ENCODE results near the gene ADAD2. TPM values are rescaled to one million over a fixed set of nuclear protein-coding genes. Genes with fewer than 3 reads are reported as not detected.

The ADAD2 gene
- total RNA-seq, 1 experiment from 2014 or later, result not detected

DNA sequence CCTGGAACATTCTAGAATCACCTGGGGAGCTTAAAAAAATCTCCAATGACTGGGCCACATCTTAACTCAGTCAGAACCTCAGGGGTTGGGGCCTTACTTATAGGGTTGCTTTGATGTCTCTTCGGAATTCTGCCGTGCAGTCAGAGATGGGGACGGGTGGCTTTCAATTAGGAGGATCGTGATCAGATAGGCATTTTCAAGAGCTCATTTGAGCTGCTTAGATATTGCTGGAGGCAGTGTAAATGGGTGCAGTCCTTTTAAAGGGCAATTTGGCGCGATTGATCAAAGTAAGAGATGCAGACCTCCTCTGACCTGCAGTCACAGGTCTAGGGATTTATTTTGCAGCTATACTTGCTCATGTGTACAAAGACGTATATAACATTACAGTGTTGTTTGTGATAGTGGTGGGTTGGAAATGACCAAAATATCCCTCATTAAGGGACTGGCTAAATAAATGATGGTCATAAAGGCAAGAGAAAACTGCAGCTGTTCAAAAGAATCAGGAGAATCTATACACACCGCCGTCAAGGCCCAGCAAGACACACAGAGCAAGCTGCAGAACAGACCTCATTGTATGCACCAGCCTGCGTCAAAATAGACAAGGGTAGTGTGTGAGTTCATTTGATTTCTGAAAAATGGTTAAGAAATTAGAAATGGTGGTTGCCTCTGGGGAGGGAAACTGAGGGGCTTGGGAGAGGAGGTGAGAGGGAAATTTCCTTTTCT is 55.2 kb downstream of the ADAD2 start:
- no peak for DNase-seq (ENCODE audit: low spot score)

DNA sequence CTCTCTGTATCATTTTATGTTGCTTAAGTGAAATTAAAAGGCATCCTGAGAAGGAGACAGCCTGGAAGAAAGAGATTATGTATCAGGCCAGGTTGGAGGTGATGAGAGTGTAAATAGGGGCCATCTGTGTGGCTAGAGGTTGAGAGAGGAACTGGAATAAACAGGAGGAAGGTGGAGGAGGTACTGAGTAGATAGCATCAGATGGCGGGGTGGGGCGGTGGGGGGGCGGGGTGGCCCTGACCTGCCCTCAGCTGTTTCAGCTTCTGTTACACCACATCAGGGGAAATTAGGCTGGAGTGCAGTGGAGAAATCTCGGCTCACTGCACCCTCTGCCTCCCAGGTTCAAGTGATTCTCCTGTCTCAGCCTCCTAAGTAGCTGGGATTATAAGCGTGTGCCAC is 55.7 kb downstream of the ADAD2 start:
- DNase-seq (ENCODE audit: low spot score), result no peak

Other genes with a start within 250 kb of the ADAD2 start
- 14.2 and 16.1 TPM in 2 replicates for gene OSGIN1, start 237.9 kb upstream of the ADAD2 start, total RNA-seq (2014; rRNA removed; shearing (Covaris generic))
- 0.10 TPM in 1 of 2 replicates, not detected in the other for gene NECAB2, start 222.9 kb upstream of the ADAD2 start, total RNA-seq (2014; rRNA removed; shearing (Covaris generic))
- gene SLC38A8, start 148.4 kb upstream of the ADAD2 start, total RNA-seq (2014; rRNA removed; shearing (Covaris generic)), result not detected in 2 replicates
- gene MBTPS1, start 74.2 kb upstream of the ADAD2 start, total RNA-seq (2014; rRNA removed; shearing (Covaris generic)), result 50.1 and 57.4 TPM in 2 replicates
- gene HSDL1, start 46.0 kb upstream of the ADAD2 start, total RNA-seq (2014; rRNA removed; shearing (Covaris generic)), result 5.8 and 6.6 TPM in 2 replicates
- gene DNAAF1, start 45.8 kb upstream of the ADAD2 start, total RNA-seq (2014; rRNA removed; shearing (Covaris generic)), result 0.03 and 0.08 TPM in 2 replicates
- 39.8 and 47.0 TPM in 2 replicates for gene TAF1C, start 4.1 kb upstream of the ADAD2 start, total RNA-seq (2014; rRNA removed; shearing (Covaris generic))
- gene KCNG4, start 48.9 kb downstream of the ADAD2 start, total RNA-seq (2014; rRNA removed; shearing (Covaris generic)), result not detected in 2 replicates
- not detected in 2 replicates for gene WFDC1, start 103.7 kb downstream of the ADAD2 start, total RNA-seq (2014; rRNA removed; shearing (Covaris generic))
- gene ATP2C2, start 177.4 kb downstream of the ADAD2 start, total RNA-seq (2014; rRNA removed; shearing (Covaris generic)), result 67.9 and 72.4 TPM in 2 replicates